ENCODE measurements around the gene PEDS1. TPM values are rescaled to one million over a fixed set of nuclear protein-coding genes. Genes with fewer than 3 reads are reported as not detected.
A peak's percentile ranks its signal among the peaks of the same experiment; 100 is the strongest.

The PEDS1 gene
- total and polyA plus RNA-seq, 2 of the 13 experiments (the other 11 are each of a cell fraction or from before 2014, with no cell fraction given): 30.5 to 93.9 TPM

DNA sequence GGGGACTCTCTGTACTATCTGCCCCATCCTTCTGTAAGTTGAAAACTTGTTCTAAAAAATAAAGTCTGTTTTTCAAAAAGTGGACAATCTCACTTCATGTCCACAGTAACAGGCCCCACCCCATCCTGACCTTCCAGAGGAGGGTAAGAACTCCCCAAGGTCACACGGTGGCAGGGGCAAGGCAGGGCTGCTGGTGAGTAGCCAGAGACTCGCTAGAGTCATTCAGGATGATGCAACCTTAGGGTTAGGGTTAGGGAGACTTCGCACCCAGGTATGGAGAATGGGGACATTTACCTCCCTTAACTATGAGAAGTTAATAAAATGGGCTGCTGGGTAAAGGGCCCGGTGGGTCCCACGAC lies 15.4 kb downstream of the PEDS1 start (continued):
- TF ChIP-seq CEBPB (IDR thresholded peaks at IDR 0.05; ENCODE audit: borderline replicate concordance, low read depth, low read length): peak; percentile 89
- no peak for TF ChIP-seq TP53 (CRISPR knock-in tag; conservative IDR thresholded peaks at IDR 0.05)
- no peak for TF ChIP-seq NFKB2 (CRISPR knock-in tag; IDR thresholded peaks at IDR 0.05; ENCODE audit: borderline replicate concordance)
- no peak for TF ChIP-seq ZNF816 (CRISPR knock-in tag; IDR thresholded peaks at IDR 0.05; ENCODE audit: borderline replicate concordance)
- TF ChIP-seq, protein P1, sequence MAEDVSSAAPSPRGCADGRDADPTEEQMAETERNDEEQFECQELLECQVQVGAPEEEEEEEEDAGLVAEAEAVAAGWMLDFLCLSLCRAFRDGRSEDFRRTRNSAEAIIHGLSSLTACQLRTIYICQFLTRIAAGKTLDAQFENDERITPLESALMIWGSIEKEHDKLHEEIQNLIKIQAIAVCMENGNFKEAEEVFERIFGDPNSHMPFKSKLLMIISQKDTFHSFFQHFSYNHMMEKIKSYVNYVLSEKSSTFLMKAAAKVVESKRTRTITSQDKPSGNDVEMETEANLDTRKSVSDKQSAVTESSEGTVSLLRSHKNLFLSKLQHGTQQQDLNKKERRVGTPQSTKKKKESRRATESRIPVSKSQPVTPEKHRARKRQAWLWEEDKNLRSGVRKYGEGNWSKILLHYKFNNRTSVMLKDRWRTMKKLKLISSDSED (CRISPR knock-in tag; IDR thresholded peaks at IDR 0.05): 0 out of 2 replicates have a peak, but pooled peaks have one; percentile 24
- no peak for TF ChIP-seq FOXP1 (IDR thresholded peaks at IDR 0.05)
- no peak for TF ChIP-seq FOXP1 (CRISPR knock-in tag; IDR thresholded peaks at IDR 0.05)
- TF ChIP-seq ZNF335 (CRISPR knock-in tag; IDR thresholded peaks at IDR 0.05): no peak
- TF ChIP-seq, protein P2, sequence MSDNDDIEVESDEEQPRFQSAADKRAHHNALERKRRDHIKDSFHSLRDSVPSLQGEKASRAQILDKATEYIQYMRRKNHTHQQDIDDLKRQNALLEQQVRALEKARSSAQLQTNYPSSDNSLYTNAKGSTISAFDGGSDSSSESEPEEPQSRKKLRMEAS (IDR thresholded peaks at IDR 0.05): no peak
- TF ChIP-seq, protein P3, sequence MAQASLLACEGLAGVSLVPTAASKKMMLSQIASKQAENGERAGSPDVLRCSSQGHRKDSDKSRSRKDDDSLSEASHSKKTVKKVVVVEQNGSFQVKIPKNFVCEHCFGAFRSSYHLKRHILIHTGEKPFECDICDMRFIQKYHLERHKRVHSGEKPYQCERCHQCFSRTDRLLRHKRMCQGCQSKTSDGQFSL (CRISPR knock-in tag; IDR thresholded peaks at IDR 0.05): no peak
- TF ChIP-seq, protein P4, sequence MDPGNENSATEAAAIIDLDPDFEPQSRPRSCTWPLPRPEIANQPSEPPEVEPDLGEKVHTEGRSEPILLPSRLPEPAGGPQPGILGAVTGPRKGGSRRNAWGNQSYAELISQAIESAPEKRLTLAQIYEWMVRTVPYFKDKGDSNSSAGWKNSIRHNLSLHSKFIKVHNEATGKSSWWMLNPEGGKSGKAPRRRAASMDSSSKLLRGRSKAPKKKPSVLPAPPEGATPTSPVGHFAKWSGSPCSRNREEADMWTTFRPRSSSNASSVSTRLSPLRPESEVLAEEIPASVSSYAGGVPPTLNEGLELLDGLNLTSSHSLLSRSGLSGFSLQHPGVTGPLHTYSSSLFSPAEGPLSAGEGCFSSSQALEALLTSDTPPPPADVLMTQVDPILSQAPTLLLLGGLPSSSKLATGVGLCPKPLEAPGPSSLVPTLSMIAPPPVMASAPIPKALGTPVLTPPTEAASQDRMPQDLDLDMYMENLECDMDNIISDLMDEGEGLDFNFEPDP (CRISPR knock-in tag; conservative IDR thresholded peaks at IDR 0.05): no peak
- TF ChIP-seq GATAD1 (CRISPR knock-in tag; IDR thresholded peaks at IDR 0.05): no peak
- no peak for TF ChIP-seq GTF2F1 (IDR thresholded peaks at IDR 0.05; ENCODE audit: low read length)
- no peak for TF ChIP-seq ZNF337 (CRISPR knock-in tag; IDR thresholded peaks at IDR 0.05; ENCODE audit: borderline replicate concordance, low read depth)
- TF ChIP-seq ZBTB3 (CRISPR knock-in tag; IDR thresholded peaks at IDR 0.05; ENCODE audit: borderline replicate concordance, low read depth): no peak
- TF ChIP-seq, protein P5, sequence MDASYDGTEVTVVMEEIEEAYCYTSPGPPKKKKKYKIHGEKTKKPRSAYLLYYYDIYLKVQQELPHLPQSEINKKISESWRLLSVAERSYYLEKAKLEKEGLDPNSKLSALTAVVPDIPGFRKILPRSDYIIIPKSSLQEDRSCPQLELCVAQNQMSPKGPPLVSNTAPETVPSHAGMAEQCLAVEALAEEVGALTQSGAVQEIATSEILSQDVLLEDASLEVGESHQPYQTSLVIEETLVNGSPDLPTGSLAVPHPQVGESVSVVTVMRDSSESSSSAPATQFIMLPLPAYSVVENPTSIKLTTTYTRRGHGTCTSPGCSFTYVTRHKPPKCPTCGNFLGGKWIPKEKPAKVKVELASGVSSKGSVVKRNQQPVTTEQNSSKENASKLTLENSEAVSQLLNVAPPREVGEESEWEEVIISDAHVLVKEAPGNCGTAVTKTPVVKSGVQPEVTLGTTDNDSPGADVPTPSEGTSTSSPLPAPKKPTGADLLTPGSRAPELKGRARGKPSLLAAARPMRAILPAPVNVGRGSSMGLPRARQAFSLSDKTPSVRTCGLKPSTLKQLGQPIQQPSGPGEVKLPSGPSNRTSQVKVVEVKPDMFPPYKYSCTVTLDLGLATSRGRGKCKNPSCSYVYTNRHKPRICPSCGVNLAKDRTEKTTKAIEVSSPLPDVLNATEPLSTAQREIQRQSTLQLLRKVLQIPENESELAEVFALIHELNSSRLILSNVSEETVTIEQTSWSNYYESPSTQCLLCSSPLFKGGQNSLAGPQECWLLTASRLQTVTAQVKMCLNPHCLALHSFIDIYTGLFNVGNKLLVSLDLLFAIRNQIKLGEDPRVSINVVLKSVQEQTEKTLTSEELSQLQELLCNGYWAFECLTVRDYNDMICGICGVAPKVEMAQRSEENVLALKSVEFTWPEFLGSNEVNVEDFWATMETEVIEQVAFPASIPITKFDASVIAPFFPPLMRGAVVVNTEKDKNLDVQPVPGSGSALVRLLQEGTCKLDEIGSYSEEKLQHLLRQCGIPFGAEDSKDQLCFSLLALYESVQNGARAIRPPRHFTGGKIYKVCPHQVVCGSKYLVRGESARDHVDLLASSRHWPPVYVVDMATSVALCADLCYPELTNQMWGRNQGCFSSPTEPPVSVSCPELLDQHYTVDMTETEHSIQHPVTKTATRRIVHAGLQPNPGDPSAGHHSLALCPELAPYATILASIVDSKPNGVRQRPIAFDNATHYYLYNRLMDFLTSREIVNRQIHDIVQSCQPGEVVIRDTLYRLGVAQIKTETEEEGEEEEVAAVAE (CRISPR knock-in tag; IDR thresholded peaks at IDR 0.05; ENCODE audit: borderline replicate concordance): no peak
- TF ChIP-seq HNRNPUL1 (IDR thresholded peaks at IDR 0.05; ENCODE audit: low read depth, low read length): no peak
- TF ChIP-seq, protein P6, sequence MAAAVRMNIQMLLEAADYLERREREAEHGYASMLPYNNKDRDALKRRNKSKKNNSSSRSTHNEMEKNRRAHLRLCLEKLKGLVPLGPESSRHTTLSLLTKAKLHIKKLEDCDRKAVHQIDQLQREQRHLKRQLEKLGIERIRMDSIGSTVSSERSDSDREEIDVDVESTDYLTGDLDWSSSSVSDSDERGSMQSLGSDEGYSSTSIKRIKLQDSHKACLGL (CRISPR knock-in tag; IDR thresholded peaks at IDR 0.05): no peak
- no peak for TF ChIP-seq CENPX (CRISPR knock-in tag; IDR thresholded peaks at IDR 0.05)
- TF ChIP-seq ZNF451 (CRISPR knock-in tag; IDR thresholded peaks at IDR 0.05): no peak
- TF ChIP-seq ZNF562 (CRISPR knock-in tag; IDR thresholded peaks at IDR 0.05; ENCODE audit: borderline replicate concordance): no peak
- TF ChIP-seq HMGA1 (CRISPR knock-in tag; conservative IDR thresholded peaks at IDR 0.05): no peak
- no peak for TF ChIP-seq SAP130 (CRISPR knock-in tag; IDR thresholded peaks at IDR 0.05; ENCODE audit: low read depth)
- TF ChIP-seq RARA (CRISPR knock-in tag; IDR thresholded peaks at IDR 0.05): no peak; the same call in 1 of the 2 replicates
- 0 out of 2 replicates have a peak, but pooled peaks have one; percentile 9 for TF ChIP-seq ATF7 (IDR thresholded peaks at IDR 0.05)
- TF ChIP-seq ATF7 (CRISPR knock-in tag; IDR thresholded peaks at IDR 0.05): no peak

All from HepG2 (cell line).